PFSK-1 (cell line): ENCODE measurements around the gene STRA8. TPM values are rescaled to one million over a fixed set of nuclear protein-coding genes. Genes with fewer than 3 reads are reported as not detected.

ENCODE experiments used
- FOXP2 ChIP-seq: optimal IDR thresholded peaks from 2 replicates; pipeline ENCODE3; 2011; ENCODE audit warnings: borderline replicate concordance, control low read depth, inconsistent platforms; ENCODE audit not compliant: insufficient read depth; ENCODE audit errors: extremely low read length, extremely low read depth
- POLR2AphosphoS5 ChIP-seq: IDR thresholded peaks from 2 replicates; pipeline ENCODE4 v1.6.1; 2012; ENCODE audit warnings: low read depth, mild to moderate bottlenecking, control low read depth, low read length, moderate library complexity
- SIN3A ChIP-seq: IDR thresholded peaks from 2 replicates; pipeline ENCODE4 v1.6.1; 2012; ENCODE audit warnings: mild to moderate bottlenecking, low read length, moderate library complexity, borderline replicate concordance; ENCODE audit not compliant: insufficient read depth
- TAF1 ChIP-seq: IDR thresholded peaks from 2 replicates; pipeline ENCODE4 v1.6.1; 2012; ENCODE audit warnings: low read length, control low read depth, borderline replicate concordance; ENCODE audit not compliant: insufficient read depth
- polyA plus RNA-seq: library from polyadenylated mRNA; unstranded; fragments of >200 nt; gene quantifications from one replicate; pipeline ENCODE4 v1.2.1, GENCODE V29; 2012; ENCODE audit warnings: low read depth, missing spikeins; ENCODE audit not compliant: insufficient read length
- TF ChIP-seq, protein P1 (sequence below), 2 experiments: IDR thresholded peaks; 2 replicates each; pipeline versions ENCODE4 v1.6.1 to v1.8.0; 2011 to 2012; ENCODE audit warnings: low read depth in 2 of 2, low read length in 2 of 2, control low read depth in 1 of 2, inconsistent platforms in 1 of 2, mild to moderate bottlenecking in 1 of 2, moderate library complexity in 1 of 2; ENCODE audit not compliant: insufficient read depth in 1 of 2

The STRA8 gene, protein sequence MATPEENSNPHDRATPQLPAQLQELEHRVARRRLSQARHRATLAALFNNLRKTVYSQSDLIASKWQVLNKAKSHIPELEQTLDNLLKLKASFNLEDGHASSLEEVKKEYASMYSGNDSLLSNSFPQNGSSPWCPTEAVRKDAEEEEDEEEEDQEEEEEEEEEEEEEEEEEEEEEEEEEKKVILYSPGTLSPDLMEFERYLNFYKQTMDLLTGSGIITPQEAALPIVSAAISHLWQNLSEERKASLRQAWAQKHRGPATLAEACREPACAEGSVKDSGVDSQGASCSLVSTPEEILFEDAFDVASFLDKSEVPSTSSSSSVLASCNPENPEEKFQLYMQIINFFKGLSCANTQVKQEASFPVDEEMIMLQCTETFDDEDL
- not detected for polyA plus RNA-seq

DNA sequence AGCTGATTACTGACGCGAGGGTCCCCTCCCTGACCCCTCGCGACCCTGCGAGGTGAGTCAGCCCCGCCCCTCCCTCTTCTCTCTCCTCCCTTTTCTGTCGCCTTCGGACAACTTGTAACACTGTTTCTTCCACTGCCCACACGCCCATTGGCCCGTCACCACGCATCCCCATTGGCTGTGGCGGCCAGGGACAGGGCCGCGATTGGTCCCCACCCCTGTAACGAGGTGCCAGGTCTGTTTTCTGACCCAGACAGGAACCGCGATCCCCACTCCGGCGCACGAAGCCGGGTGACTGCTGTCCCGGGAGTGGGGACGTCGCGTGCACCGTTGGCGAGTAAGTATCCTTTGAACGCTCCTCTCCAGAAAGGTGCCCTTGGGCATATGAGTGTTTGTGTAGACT lies at the start of gene STRA8:
Gene STRA8, plus strand, starts transcription at position 269 of the 400 bp plus-strand sequence. CDS start 6,687 bp downstream, outside the sequence.
- TF ChIP-seq, protein P1, sequence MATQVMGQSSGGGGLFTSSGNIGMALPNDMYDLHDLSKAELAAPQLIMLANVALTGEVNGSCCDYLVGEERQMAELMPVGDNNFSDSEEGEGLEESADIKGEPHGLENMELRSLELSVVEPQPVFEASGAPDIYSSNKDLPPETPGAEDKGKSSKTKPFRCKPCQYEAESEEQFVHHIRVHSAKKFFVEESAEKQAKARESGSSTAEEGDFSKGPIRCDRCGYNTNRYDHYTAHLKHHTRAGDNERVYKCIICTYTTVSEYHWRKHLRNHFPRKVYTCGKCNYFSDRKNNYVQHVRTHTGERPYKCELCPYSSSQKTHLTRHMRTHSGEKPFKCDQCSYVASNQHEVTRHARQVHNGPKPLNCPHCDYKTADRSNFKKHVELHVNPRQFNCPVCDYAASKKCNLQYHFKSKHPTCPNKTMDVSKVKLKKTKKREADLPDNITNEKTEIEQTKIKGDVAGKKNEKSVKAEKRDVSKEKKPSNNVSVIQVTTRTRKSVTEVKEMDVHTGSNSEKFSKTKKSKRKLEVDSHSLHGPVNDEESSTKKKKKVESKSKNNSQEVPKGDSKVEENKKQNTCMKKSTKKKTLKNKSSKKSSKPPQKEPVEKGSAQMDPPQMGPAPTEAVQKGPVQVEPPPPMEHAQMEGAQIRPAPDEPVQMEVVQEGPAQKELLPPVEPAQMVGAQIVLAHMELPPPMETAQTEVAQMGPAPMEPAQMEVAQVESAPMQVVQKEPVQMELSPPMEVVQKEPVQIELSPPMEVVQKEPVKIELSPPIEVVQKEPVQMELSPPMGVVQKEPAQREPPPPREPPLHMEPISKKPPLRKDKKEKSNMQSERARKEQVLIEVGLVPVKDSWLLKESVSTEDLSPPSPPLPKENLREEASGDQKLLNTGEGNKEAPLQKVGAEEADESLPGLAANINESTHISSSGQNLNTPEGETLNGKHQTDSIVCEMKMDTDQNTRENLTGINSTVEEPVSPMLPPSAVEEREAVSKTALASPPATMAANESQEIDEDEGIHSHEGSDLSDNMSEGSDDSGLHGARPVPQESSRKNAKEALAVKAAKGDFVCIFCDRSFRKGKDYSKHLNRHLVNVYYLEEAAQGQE (IDR thresholded peaks at IDR 0.05; ENCODE audit: insufficient read depth in 1 of 2, low read depth in 2 of 2, low read length in 2 of 2): no peak

DNA sequence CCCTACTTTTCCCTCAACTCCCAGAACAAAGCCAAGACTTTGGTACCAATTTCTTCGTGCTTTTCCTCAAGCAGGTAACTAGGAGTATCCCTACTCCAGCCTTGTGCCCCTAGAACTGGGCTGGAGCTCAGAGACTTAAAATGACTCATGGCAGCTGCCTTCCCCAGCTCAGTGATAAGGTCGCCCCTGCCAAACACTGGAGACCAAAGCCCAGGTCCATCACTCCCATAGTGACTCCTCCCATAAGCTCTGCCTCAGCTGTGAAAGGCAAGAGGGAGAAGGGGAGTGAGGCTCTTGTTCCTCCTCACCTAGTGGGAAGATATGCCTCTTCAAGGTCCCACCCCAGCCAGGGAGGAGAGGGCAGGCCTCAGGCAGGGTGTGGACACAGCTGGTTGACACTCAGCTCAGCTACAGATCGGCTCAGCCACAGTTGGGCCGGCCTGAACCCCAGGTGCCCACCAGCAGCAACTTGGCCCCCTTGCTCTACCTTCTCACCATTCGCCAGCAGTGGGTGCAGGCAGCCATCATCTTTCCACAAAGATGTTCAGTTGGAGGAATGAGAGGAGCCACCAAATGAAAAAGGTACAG lies 49.3 kb upstream of the STRA8 start:
- TF ChIP-seq POLR2AphosphoS5: no peak

DNA sequence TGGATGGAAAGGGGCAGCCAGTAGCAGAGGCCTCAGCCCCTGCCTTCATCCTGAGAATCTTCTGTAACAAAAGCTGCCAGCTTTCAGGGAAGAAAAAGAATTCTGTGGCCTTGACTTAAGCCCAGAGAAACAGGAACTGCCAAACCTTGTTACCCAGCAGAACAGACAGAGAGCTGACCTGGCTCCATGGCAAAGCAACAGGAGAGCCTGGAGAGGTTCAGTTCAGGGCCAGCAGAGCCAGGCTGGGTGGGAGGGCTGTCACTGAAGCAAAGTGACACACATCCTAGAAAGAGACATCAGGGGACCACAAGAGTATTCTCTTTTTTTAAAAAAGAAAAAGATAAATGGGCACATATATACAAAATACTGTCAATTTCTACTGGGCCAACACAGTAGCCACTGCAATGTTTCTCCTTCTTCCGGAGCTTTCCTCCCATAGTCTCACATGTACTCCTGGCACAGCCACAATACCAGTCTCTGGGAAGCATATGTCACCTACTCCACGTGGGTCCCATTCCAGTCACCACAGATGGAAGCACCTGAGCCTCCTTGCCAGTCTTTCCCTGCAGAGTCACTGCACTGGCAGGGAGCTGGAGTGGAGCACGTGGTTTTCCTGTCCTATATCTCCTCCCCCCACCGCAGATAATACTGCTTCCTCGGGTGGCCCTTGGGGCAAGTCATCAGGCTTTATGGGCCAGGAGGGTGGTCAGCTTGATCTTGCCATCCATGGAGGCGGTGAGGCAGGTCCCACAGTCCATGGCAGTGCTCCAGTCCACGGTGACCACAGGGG lies 48.0 kb upstream of the STRA8 start:
- TF ChIP-seq FOXP2: no peak
- TF ChIP-seq, protein P1 (IDR thresholded peaks at IDR 0.05; ENCODE audit: insufficient read depth in 1 of 2, low read depth in 2 of 2, low read length in 2 of 2): no peak
- no peak for TF ChIP-seq TAF1
- no peak for TF ChIP-seq POLR2AphosphoS5
- TF ChIP-seq SIN3A: no peak

DNA sequence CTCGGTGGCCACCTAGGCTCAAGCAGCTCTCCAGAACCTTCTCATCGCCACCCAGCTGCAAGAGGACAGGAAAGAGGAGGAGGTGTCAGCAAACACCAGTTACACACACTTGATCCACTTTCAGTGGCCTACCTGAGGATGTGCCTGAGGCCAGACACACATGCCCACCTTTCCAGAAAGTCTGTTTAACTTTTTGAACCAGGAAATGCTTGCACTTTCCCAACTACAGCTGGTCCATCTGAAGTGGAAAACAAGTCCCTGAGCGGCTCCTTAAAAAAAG lies 47.4 kb upstream of the STRA8 start:
- no peak for TF ChIP-seq FOXP2
- TF ChIP-seq, protein P1 (IDR thresholded peaks at IDR 0.05; ENCODE audit: insufficient read depth in 1 of 2, low read depth in 2 of 2, low read length in 2 of 2): no peak
- no peak for TF ChIP-seq TAF1
- TF ChIP-seq SIN3A: no peak
- TF ChIP-seq POLR2AphosphoS5: no peak

DNA sequence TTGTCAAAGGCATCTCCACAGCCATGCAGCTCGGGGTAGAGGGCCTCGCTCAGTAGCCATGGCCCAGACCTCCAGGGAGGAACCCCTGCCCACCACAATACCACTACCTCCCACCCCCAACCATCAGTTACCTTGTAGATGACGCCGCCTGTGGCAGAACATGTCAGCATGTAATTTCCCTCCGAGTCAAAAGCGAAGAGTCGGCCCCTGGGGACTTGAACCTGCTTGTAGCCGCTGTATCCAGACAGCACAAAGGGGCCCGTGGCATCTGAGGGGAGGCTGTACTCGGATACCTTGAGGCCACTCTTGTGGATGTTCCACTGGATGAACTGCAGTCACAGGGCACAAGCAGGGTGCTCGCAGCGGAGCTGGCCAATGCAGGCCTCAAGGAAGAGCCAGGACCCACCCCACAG lies 46.8 kb upstream of the STRA8 start:
- TF ChIP-seq, protein P1 (IDR thresholded peaks at IDR 0.05; ENCODE audit: insufficient read depth in 1 of 2, low read depth in 2 of 2, low read length in 2 of 2): no peak
- TF ChIP-seq TAF1 (no peak), SIN3A (no peak), FOXP2 (no peak), POLR2AphosphoS5 (no peak)
